BJ (cell line): Measurements from ENCODE around the gene DDAH1. TPM values are rescaled to one million over a fixed set of nuclear protein-coding genes. Genes with fewer than 3 reads are reported as not detected.

Source experiments
- CTCF ChIA-PET: fragments of 350-600 bp; formaldehyde crosslinking; extraction: SDS; loops from one replicate; lab custom pipeline; 2021; ENCODE audit warnings: antibody characterized with exemption, inconsistent platforms; lab: Yijun Ruan, JAX
- POLR2A ChIA-PET: fragments of 300-600 bp; sonication (Branson Sonifier 250); formaldehyde crosslinking; extraction: SDS; loops from one replicate; lab custom pipeline; 2021; ENCODE audit warnings: antibody characterized with exemption; lab: Charles Lee
- DNase-seq: peaks from one replicate; pipeline ENCODE4 v3.0.0-alpha.2; 2011; ENCODE audit warnings: low read depth
- H3K27me3 ChIP-seq: 2 replicates; pipeline ENCODE4 v1.6.0; 2011; ENCODE audit warnings: low read length; ENCODE audit not compliant: control insufficient read depth, insufficient read depth
- H3K36me3 ChIP-seq: 2 replicates; pipeline ENCODE4 v1.5.1; 2011; ENCODE audit warnings: low read length; ENCODE audit not compliant: control insufficient read depth, insufficient read depth
- H3K4me3 ChIP-seq: 2 replicates; pipeline ENCODE4 v1.5.1; 2011; ENCODE audit warnings: low read depth, mild to moderate bottlenecking, control low read depth, low read length
- CTCF ChIP-seq: IDR thresholded peaks from 2 replicates; pipeline ENCODE4 v1.5.1; 2011; ENCODE audit warnings: low read depth, mild to moderate bottlenecking, control low read depth, inconsistent platforms, low read length, moderate library complexity; ENCODE audit not compliant: insufficient read depth
- polyA plus RNA-seq: library from polyadenylated mRNA; depleted of rRNA; stranded (reverse); fragments of >200 nt; gene quantifications from 2 replicates; pipeline ENCODE4 v1.2.3, GENCODE V29; 2011

DDAH1 gene
- polyA plus RNA-seq, 1 experiment: 244 TPM

GRCh38 chr1:85461216-85461918, 3.6 kb downstream of the DDAH1 start:
- ChIA-PET POLR2A (interaction anchor here (0.6 to 1.1 kb wide), 2 partner anchors 151 to 897 kb away, joined by 3 to 8 read pairs; no protein-coding TSS in a partner anchor), CTCF (interaction anchor here (0.5 to 1.4 kb wide), 2 partner anchors 153 to 248 kb away, joined by 3 to 9 read pairs; no protein-coding TSS in a partner anchor)
- TF ChIP-seq CTCF: no peak
- Histone ChIP-seq H3K27me3 (no peaks in the 10 kb centered on the region), H3K36me3 (no peaks in the 10 kb centered on the region; the same call in 1 of the 2 replicates), H3K4me3 (no peak overlapping the region)
- DNase-seq: no peak

GRCh38 chr1:85460555-85461088, 4.3 kb downstream of the DDAH1 start:
- Histone ChIP-seq H3K27me3 (no peaks in the 10 kb centered on the region), H3K36me3 (no peaks in the 10 kb centered on the region; the same call in 1 of the 2 replicates), H3K4me3 (no peak overlapping the region)
- ChIA-PET POLR2A (no interaction called here), CTCF (no interaction called here)
- no peak for DNase-seq
- no peak for TF ChIP-seq CTCF

GRCh38 chr1:85459290-85459689, 5.7 kb downstream of the DDAH1 start:
- no peak for TF ChIP-seq CTCF
- Histone ChIP-seq H3K27me3 (no peaks in the 10 kb centered on the region), H3K4me3 (no peak overlapping the region), H3K36me3 (no peaks in the 10 kb centered on the region; the same call in 1 of the 2 replicates)
- ChIA-PET CTCF (interaction anchor here (0.6 kb wide), 1 partner anchor 1453 kb away, joined by 4 read pairs; no protein-coding TSS in a partner anchor), POLR2A (no interaction called here)
- DNase-seq: no peak

GRCh38 chr1:85454214-85454613, 10.7 kb downstream of the DDAH1 start:
- no peak for DNase-seq
- ChIA-PET CTCF (no interaction called here), POLR2A (no interaction called here)
- peaks cover 2% of the 10 kb centered on the region; the same call in 1 of the 2 replicates for H3K36me3 ChIP-seq
- no peak overlapping the region for H3K4me3 ChIP-seq
- TF ChIP-seq CTCF: no peak
- H3K27me3 ChIP-seq: no peaks in the 10 kb centered on the region

GRCh38 chr1:85453640-85454194, 11.2 kb downstream of the DDAH1 start:
- no peak overlapping the region for H3K4me3 ChIP-seq
- no peak for DNase-seq
- CTCF ChIA-PET: no interaction called here
- no peak for TF ChIP-seq CTCF
- H3K27me3 ChIP-seq: no peaks in the 10 kb centered on the region
- peaks cover 2% of the 10 kb centered on the region; the same call in 1 of the 2 replicates for H3K36me3 ChIP-seq
- POLR2A ChIA-PET: no interaction called here
